Measurements from ENCODE around the gene LRCH1.

Gene LRCH1

DNA sequence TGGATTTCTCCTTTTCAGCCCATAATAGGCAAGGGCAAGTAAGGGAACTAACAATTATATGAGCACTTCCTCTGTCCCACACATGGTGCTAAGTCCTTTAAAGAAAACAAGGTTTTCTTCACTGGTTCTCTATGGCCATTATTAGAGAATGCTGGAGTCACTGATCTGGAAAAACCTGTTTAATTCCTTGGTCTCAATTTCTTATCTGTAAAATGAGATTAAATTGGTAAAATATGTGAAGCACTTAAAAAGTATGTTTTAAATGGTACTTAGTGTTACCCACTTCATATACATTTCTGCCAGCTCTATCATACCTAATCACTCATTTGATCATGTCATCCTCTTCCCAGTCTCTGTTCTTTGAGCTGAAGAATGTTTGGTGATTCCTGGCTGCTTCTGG lies 39.4 kb downstream of the LRCH1 start:
- DNase-seq (ENCODE audit: extremely low read depth in 1 of 2, low read depth in 1 of 2), result no peak

DNA sequence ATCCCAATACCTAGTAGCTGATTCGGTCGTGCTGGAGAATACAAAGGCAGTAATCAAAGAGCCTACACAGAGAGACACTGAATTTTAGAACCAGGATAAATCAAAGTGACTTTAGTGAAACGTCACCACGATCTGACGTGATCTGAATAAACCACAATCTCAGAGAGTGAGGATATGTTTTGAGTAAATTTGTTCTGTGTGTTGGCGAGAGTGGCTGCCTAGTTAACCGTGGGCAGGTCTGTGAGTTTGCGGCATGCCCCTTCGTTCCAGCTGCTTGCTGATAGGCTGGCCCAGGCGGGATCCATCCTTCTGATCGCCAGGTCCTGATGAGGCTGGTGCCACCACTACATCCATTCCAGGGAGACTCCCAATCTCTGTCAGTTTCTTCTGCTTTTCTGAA lies 40.4 kb downstream of the LRCH1 start:
- DNase-seq (ENCODE audit: extremely low read depth in 1 of 2, low read depth in 1 of 2), result peak in 1 of 2 donors; percentile 38

DNA sequence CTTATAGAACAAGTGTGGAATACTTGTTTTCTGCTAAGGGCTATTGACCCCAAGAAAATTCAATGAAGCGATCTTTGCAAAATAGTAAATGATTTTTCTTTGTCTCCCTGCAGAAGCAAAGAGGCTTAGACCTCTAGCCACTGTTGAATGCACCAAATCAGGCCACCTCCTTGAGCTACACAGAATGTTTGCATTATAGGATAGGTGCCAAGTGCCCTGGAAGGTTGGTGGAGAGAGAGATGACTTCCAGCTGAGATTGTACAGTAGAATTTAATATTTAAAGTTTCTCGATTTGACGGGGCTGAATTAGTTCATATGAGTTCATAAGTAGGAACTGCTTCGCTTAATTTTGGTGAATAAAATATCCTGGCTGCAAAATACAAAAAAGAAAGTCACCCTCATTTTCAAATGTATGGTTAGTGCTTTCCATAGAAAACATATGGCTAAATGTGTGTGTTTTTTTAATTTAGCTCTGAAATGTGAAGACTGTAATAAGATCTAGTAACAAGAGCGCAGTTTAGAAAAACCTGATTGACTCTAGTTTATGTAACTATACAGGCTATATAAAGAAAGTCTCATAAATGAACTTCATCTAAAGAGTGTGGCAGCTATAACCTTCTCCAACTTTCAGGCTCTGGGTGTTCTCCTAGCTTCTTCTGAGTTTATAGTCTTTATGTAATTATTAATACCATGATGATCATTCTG lies 41.6 kb downstream of the LRCH1 start:
- DNase-seq (ENCODE audit: extremely low read depth in 1 of 2, low read depth in 1 of 2), result no peak

DNA sequence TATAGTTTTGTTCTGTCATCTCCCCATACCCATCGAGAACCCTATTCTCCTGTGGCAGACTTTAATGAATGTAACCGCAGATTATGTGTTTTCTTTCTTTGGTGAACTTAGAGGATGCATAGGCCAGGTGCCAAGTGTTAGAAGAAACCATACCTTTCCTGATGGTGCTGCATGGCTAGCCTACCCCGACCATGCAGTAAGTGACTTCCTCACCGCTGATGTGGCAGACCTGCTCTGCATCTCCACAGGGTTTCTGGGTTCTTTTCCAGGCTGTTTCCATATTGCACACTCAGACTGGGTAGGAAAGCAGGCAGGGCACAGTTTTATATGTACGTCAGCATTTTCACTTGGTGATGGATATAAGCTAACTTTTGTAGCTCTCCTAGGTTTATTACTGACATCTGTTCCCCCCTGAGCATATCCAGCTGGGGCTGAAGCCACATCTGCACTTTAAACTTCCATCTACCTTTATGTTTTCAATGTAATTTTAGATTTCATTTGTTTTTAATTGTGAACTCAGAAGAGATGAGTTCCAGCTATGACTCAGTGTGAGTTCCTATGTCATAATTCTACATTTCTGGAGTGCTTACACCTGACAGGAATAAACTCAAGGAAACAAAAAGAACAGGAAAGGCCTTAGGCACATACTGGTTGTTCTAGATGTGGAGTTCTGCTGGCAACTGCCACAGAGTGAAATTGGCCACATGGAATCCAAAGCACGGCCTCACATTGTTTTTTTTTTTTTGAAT lies 42.3 kb downstream of the LRCH1 start:
- no peak for DNase-seq (ENCODE audit: extremely low read depth in 1 of 2, low read depth in 1 of 2)

DNA sequence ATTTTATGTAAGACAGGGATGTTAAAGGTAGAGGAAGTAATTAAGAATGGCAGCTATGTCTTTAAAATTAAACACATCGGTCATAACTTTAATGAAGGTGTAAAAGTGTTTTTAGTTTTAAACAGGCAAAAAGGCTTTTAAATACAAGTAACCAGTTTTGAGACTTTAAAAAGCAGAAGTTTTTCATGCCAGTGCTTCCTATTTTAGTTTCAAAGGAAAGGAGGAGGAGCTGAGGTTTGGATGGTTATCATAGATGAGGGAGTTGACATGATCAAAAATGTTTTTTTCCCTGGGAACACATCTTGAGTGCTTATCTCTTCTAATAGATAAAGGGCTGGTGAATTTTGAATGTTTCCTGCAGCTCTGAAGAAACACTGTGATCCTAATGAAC lies 42.9 kb downstream of the LRCH1 start:
- no peak for DNase-seq (ENCODE audit: extremely low read depth in 1 of 2, low read depth in 1 of 2)

DNA sequence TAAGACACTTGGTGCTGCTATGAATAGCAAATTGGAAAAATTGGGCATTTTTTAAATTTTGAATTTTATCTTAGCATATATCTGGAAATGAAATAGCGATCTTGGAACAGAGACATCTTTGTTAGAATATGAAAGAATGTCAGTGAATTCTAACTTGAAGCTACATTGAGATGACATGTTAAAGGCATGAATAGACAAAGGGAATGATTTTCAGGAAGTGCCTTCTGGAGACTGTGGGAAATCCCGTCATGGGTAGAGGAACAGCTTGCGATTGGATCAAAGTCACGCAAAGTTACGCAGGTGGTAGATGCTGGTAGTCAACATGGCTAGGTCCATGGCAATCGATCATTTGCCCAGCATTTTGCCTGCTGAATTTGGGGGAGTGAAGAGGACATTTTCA lies 43.5 kb downstream of the LRCH1 start:
- no peak for DNase-seq (ENCODE audit: extremely low read depth in 1 of 2, low read depth in 1 of 2)

DNA sequence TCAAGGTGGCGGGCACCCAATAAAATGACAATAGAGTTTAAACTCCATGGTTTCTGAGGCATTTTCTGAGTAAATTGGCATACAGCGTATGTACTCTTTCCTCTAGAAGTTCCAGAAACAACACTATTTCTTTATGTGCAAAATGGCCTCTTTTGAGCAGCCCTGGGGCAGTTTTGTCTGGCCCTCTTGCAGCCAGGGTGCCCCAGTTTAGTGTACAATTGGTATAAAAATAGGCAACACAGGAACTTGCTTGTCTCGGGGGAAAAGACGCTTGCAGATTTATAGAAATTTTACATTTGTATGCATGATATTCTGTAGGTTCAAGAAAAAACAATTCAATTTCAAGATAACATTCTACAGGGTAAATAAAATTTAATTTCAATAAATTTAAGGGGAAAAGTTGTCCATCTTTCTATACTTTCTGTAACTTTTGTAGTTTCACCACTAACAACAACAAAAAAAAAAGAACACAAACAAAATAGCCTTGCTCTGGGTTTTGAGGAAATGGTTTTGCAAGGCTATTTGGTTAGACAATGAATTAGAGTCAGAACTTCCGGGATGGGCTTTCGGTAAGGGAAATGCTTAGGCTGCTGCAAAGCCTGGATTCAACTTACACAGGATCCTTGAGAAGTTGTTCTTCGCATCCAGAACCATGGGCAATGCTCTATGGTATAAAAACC lies 45.3 kb downstream of the LRCH1 start:
- DNase-seq (ENCODE audit: extremely low read depth in 1 of 2, low read depth in 1 of 2), result no peak

DNA sequence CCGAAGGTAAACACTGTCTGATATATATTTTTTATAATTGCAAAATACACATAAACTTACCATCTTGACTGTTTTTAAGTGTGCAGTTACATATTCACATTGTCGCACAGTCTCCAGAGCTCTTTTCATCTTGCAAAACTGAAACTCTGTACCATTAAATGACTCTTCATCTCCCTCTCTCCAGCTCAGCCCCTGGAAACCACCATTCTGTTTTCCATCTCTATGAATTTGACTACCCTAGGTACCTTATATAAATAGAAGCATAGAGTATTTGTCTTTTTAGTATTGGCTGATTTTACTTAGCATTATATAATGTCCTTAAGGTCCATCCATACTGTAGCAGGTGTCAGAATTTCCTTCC lies 45.8 kb downstream of the LRCH1 start:
- DNase-seq (ENCODE audit: extremely low read depth in 1 of 2, low read depth in 1 of 2), result no peak

DNA sequence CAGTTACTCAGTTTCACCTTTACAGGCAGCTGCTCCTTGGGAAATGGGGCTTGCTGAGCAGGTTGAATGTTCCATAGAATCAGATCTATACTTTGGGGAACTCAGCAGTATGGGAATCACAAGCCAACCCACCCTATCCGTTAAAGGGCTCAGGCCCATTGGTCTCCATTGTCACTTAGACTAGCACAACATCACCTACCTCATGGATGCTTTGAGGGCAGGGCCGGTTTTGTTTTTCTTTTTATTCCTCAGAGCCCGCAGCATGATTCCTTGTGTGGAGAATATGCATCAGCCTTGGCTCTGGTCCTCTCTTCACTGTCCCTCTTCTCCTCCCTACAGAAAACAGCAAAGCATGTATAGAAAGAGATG lies 48.0 kb downstream of the LRCH1 start:
- no peak for DNase-seq (ENCODE audit: extremely low read depth in 1 of 2, low read depth in 1 of 2)

DNA sequence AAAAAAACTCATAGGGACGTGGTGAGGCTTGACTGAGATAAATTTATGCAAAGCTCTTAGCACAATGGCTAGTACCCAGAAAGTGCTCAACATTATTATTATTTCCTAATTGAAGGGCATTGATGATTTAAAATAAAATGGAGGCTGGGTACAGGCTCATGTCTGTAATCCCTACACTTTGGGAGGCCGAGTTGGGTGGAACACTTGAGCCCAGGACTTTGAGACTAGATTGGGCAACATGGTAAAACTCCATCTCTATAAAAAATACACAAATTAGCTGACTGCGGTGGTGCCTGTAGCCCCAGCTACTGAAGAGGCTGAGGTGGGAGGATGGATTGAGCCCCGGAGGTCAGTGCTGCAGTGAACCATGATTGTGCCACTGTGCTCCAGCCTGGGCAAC lies 49.6 kb downstream of the LRCH1 start:
- no peak for DNase-seq (ENCODE audit: extremely low read depth in 1 of 2, low read depth in 1 of 2)

DNA sequence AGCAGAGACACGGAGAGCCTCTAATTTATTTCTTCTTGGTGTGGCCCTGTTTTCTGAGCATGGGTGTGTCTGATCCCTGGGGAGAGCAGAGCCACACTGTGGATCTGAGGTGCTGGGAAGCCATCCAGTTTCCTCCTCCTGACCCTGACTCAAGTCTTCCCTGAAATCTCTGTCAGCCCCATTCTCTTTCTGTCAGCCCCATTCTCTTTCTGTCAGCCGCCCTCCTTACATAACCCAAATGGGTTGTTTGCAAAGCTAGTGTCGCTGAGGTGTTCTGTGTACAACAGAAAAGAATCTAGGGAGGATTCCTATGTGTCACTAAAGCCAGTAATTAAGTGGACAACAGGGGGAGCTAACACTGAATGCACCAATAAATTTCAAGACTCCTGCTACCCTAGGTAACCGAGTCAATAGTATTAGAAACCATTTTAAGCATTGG lies 50.2 kb downstream of the LRCH1 start:
- no peak for DNase-seq (ENCODE audit: extremely low read depth in 1 of 2, low read depth in 1 of 2)

DNA sequence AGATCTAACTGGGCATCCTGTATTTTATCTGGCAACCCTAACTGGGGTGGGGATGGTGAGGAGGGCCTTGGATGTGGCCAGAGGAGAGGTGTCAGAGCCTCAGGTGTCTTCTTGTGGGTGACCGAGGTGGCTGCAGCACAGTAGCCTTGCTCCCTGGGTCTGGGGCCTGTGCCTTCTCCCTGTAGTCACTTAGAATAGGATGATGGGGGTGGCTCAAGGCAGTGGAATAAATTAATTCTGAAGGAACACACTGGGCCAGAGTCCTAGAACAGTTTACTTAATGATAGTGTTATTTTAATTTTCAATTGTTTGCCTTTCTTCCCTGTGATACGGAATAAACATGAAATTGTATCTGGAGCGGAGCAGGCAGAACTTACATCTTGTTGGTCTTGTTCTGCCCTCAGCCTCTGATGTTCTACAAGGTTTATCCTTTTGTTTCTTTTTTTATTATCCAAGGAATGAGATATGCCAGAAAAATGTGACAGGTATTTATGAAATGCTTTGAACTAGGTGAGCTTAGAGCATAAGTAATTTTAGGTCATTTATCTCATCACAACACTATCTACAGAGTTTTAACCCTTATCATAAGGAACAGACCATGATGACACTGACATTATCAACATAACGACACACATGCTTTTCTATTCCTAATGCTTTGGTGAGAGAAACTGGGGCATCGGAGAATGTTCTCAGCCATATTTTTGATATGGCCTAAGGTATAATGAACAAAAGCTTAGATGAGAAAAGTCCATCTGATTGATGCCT lies 51.4 kb downstream of the LRCH1 start:
- no peak for DNase-seq (ENCODE audit: extremely low read depth in 1 of 2, low read depth in 1 of 2)

DNA sequence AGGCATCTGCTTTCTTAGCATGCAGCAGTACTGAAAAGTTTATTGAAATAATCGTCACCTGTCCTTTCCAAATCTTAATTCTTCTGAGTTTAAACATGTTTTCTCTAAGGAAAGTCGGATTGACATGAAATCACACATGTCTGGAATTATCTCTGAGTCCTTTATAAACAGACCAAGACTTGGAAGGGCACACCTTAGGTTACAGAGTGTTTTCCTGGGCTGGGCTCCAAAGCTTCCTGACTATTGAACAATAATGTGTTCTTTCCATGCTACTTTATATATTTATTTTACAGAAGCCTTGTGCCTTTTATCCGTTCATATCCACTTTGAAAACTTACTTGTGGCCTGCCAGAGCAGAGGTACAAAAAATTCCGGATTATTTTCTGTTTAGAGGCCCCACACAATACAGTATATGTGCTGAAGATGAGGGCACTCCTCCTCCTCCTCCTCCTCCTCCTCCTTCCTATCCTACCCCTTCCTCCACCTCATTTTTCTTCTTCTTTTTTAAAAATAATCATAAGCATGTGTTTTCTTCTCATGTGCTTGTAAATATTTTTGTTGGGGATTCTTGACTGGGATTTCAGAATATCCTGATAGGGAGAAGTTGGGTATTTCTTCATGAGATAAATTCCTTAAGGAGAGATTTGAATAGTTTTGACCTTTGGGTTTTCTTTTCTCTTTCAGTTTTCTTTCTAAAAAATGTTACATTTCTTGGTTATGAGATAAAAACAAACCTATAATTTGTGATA lies 52.3 kb downstream of the LRCH1 start:
- no peak for DNase-seq (ENCODE audit: extremely low read depth in 1 of 2, low read depth in 1 of 2)

DNA sequence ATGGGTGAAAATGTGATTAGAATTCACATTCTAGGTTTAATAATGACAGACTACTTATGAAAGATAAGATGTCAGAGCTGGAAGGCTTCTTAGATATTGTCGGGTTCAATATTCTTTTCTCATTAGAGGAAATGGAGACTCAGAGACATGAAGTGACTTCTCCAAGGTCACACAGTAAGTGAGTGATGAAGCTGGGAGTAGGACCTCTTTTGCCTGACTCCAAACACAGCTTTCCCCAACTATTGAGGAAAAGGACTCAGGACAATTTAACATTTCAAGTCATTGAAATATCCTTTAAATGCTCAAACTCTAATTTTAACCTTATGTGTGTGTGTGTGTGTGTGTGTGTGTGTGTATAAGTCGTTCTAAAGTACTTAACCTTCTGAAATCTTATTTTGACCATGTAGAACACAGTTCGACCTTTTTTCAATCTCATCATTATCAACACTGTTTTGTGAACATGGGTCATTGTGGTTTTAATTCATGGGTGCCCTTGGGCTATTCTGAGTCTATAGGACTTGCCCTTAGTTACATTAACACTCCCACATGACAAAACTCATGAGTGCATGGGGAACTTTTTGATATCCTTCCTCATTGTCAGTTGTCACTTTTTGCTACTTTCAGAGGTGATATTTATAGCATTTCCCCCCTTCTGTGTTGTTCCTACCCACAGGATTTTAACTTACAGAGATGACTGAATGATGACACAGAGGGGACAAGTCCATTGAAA lies 53.0 kb downstream of the LRCH1 start:
- no peak for DNase-seq (ENCODE audit: extremely low read depth in 1 of 2, low read depth in 1 of 2)

DNA sequence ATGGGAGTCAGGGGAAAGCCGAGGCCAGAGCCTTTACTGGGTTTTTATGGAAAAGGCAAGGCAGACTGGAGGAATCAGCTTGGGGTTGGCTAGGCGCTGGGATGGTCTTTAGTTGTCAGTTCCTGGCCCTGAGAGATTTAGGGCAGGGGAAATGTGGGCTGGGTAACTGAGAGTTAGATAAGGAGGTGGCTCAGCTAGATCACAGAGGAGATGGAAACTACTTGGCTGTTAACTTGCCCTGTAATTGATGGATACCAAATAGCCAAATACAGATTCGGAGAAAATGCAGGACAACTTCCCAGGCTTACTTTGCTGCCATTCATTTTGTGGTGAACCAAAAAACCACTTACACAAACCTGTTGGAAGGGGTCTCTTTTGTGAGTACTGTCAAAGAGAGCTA lies 54.0 kb downstream of the LRCH1 start:
- DNase-seq (ENCODE audit: extremely low read depth in 1 of 2, low read depth in 1 of 2), result no peak

DNA sequence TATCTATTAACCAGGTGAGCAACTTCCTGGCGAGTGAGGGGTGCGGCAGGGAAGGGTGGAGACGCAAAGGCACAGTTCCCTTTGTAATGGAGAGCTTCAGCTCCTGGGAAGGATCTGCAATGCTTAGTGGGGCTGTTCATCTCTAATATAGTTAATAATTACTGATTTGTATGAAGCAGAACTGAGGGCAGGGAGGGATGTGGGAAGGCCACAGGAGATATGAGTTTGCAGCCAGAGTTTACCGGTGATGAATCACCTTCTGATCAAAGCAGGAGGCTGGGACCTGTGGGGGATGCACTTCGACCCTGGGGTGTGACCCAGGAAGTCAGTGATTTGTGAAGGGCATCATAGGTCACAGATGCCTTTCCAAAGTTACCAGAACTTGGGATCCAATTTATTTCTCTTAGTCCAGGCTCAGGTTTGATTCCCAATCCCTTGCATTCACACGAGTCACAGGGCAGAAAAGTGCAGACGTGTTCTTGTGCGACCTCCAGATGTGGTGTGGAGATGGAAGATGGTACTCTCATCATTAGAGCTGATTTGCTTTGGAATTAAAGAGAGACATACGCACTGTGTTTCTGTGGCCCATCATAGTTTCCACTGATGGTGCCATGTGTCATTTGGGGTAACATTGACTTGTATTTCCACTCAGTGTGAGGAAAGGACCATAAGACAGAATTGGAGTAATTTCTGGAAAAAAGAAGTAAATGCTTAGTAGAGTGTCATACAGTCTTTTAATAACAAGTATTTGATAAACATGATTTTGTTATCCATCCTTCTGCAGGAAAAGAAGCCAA lies 55.0 kb downstream of the LRCH1 start:
- no peak for DNase-seq (ENCODE audit: extremely low read depth in 1 of 2, low read depth in 1 of 2)

DNA sequence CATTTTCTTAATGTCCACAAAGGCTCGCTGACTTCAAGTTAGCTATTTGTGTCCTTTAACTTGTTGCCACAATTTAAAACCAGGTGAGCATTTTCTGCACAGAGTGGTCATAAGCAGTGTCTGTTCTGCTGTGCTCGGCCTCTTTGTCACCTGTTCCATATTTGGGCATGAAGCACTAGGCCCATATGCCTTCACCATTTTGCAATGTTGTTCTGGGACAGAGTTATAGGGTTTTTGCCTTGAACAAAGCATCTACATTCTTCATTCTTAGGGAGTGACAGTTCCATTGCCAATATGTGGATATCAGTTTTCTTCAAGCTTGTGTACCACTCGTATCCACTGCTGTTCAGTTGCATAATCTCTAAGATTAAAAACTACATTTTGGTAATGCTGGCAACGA lies 56.1 kb downstream of the LRCH1 start:
- DNase-seq (ENCODE audit: extremely low read depth in 1 of 2, low read depth in 1 of 2), result no peak

DNA sequence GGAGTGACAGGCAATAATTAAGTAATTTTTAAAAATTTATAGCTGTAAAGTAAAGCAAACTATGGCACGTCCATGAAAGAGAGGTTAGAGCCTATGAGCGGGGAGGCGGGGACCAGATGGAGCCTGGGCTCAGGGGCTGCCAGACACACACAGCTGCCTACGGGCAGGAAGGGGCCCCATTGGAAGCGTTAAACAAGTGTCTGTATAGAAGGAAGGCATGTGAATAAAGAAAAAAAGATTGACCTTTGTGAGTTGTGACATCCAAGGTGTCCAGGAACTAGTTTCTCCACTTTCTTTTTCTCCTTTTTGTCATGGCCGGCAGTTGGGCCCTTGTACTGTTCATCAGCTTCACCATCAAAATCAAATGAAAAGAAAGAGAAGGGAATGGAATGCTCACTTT lies 56.8 kb downstream of the LRCH1 start:
- no peak for DNase-seq (ENCODE audit: extremely low read depth in 1 of 2, low read depth in 1 of 2)

DNA sequence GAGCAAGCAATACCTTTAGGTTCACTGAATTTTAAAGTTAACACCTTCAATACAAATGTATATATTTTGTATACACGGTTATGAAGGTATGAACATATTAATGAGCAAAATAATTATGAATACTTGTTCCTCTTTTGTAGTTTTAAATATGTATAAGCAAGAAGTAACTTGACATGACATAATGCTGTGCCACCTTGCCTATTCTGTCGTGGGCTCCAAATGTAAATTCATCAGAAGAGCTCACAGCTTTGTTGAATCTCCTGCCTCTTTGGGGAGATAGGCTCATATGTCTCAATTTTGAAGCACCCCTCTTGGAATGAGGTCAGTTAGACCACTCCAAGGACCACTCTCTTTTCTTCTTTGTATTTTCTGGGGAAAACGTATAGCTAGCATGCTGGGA lies 59.3 kb downstream of the LRCH1 start:
- no peak for DNase-seq (ENCODE audit: extremely low read depth in 1 of 2, low read depth in 1 of 2)

Measured in activated CD8-positive, alpha-beta memory T cell treated with anti-CD3 and anti-CD28 coated beads for 1 hour (primary cell).